ENCODE measurements around the gene SUPT3H. TPM values are rescaled to one million over a fixed set of nuclear protein-coding genes. Genes with fewer than 3 reads are reported as not detected.
A peak's percentile ranks its signal among the peaks of the same experiment; 100 is the strongest.

The SUPT3H gene
- total and polyA plus RNA-seq, 2 experiments from 2014 or later = 12.4 to 19.4 TPM

- Histone ChIP-seq H3K4me3 (no peak overlapping the region), H3K27ac (no peak overlapping the region), H3K27me3 (no peaks in the 10 kb centered on the region), H3K36me3 (no peaks in the 10 kb centered on the region), H3K4me1 (ENCODE audit: low read depth) (peaks cover 18% of the 10 kb centered on the region), H3K9me3 (ENCODE audit: low read depth) (no peaks in the 10 kb centered on the region)
- no peak for DNase-seq (ENCODE audit: low read depth in 1 of 2, low spot score in 1 of 2)
- TF ChIP-seq CTCF (IDR thresholded peaks at IDR 0.05; ENCODE audit: low read depth, low read length) = no peak
Observed at GRCh38 chr6:45171380-45171779, 206.4 kb downstream of the SUPT3H start.

GRCh38 chr6:45170309-45170708, 207.4 kb downstream of the SUPT3H start:
- H3K27me3 ChIP-seq = no peaks in the 10 kb centered on the region
- DNase-seq (ENCODE audit: low read depth in 1 of 2, low spot score in 1 of 2) = no peak
- H3K9me3 ChIP-seq (ENCODE audit: low read depth) = no peaks in the 10 kb centered on the region
- no peak for TF ChIP-seq CTCF (IDR thresholded peaks at IDR 0.05; ENCODE audit: low read depth, low read length)
- no peak overlapping the region for H3K4me3 ChIP-seq
- no peak overlapping the region for H3K27ac ChIP-seq
- no peaks in the 10 kb centered on the region for H3K36me3 ChIP-seq
- H3K4me1 ChIP-seq (ENCODE audit: low read depth) = peaks cover 18% of the 10 kb centered on the region

- Histone ChIP-seq H3K36me3 (no peaks in the 10 kb centered on the region), H3K27ac (no peak overlapping the region), H3K9me3 (ENCODE audit: low read depth) (no peaks in the 10 kb centered on the region), H3K4me3 (no peak overlapping the region), H3K4me1 (ENCODE audit: low read depth) (peaks cover 18% of the 10 kb centered on the region), H3K27me3 (no peaks in the 10 kb centered on the region)
- TF ChIP-seq CTCF (IDR thresholded peaks at IDR 0.05; ENCODE audit: low read depth, low read length) = no peak
- peak in 1 of 2 donors; percentile 5 for DNase-seq (ENCODE audit: low read depth in 1 of 2, low spot score in 1 of 2)
Observed at GRCh38 chr6:45169815-45170214, 207.9 kb downstream of the SUPT3H start.

GRCh38 chr6:45163952-45164766, 213.6 kb downstream of the SUPT3H start:
- no peak overlapping the region for H3K27ac ChIP-seq
- no peaks in the 10 kb centered on the region for H3K9me3 ChIP-seq (ENCODE audit: low read depth)
- H3K36me3 ChIP-seq = no peaks in the 10 kb centered on the region
- no peaks in the 10 kb centered on the region for H3K27me3 ChIP-seq
- H3K4me3 ChIP-seq = no peak overlapping the region
- H3K4me1 ChIP-seq (ENCODE audit: low read depth) = no peaks in the 10 kb centered on the region
- no peak for TF ChIP-seq CTCF (IDR thresholded peaks at IDR 0.05; ENCODE audit: low read depth, low read length)
- DNase-seq (ENCODE audit: low read depth in 1 of 2, low spot score in 1 of 2) = no peak

DNA sequence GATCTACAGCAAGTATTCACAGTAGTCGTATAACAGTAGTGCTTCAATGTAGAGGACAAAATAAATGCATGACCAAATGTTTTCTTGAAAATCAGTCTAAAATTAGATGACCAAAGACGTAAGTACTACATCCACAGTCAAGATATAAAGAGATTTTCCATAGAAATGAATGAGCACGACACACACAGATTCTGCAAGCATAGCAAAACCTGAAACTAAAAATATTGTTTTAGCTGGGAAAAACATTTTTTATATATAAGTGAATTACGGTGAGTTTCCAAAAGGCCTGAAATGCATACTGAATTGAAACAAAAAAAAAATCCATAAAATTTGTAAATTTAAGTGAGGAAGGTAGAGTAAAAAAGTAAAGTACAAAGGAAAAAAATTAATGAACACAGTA, 217.4 kb downstream of the SUPT3H start:
- H3K36me3 ChIP-seq = no peaks in the 10 kb centered on the region
- no peak overlapping the region for H3K4me3 ChIP-seq
- no peak for TF ChIP-seq CTCF (IDR thresholded peaks at IDR 0.05; ENCODE audit: low read depth, low read length)
- H3K9me3 ChIP-seq (ENCODE audit: low read depth) = no peaks in the 10 kb centered on the region
- H3K27me3 ChIP-seq = no peaks in the 10 kb centered on the region
- H3K27ac ChIP-seq = no peak overlapping the region
- peaks cover 13% of the 10 kb centered on the region for H3K4me1 ChIP-seq (ENCODE audit: low read depth)
- no peak for DNase-seq (ENCODE audit: low read depth in 1 of 2, low spot score in 1 of 2)
